Stimulated activated CD4-positive, alpha-beta T cell treated with anti-CD3 and anti-CD28 coated beads, TNF-alpha, amount 100 ng/mL, for 1 hour (primary cell): ENCODE measurements around the gene SCAP.

Source experiments
- DNase-seq, 3 donors: peaks; one replicate each; pipeline ENCODE4 v3.0.0-alpha.2; 2020; ENCODE audit warnings: low read depth in 3 of 3, low spot score in 1 of 3

Gene SCAP

GRCh38 chr3:47366833-47367232, 108.9 kb downstream of the SCAP start:
- no peak for DNase-seq

DNA sequence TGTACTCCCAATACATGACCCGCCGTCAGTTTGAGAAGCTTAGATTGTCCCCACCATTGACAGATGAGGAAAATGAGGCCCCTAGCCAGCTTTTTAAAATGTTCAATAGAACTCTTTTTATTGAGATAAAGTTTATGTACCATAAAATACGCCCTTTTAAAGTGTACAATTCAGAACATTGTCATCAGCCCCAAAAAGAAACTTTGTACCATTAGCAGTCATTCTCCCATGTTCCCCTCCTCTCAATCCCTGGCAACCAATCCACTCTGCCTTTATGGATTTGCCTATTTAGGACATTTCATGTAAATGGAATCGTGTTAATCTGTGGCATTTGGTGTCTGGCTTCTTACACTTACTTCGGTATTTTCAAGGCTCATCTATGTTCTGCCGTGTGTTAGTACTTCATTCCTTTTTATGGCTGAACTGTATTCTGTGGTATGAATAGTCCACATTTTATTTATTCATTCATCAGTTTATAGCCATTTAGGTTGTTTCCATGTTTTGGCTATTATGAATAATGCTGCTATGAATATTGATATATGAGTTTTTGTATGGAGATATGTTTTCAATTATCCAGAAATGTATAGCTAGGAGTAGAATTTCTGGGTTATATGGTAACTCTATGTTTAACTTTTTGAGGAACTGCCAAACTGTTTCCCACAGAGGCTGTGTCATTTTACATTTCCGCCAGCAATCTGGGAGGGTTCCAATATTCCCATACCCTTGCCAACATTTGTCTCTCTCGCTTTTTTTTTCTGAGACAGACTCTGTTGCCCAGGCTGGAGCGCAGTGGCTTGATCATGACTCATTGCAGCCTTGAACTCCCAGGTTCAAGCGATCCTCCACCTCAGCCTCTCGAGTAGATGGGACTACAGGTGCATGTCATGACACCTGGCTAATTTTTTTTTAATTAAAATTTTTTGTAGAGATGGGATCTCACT, 110.3 kb downstream of the SCAP start:
- no peak for DNase-seq
